Caki2 (cell line): ENCODE data around the gene DOCK1. TPM values are rescaled to one million over a fixed set of nuclear protein-coding genes. Genes with fewer than 3 reads are reported as not detected.

Experiments used
- DNase-seq: peaks from one replicate; pipeline ENCODE4 v3.0.0-alpha.2; 2015; ENCODE audit warnings: low read depth
- in situ Hi-C: cut with HindIII; loops from 2 replicates; pipeline ENCODE4 v1.10.0; 2016; ENCODE audit warnings: low sequenced_read_pairs, low pct_unique_long_range_greater_than_20kb, mixed read lengths
- total RNA-seq: library from RNA; depleted of rRNA; stranded (reverse); fragments of >200 nt; shearing (Covaris generic); gene quantifications from 2 replicates; pipeline ENCODE4 v1.2.3, GENCODE V29; 2014; ENCODE audit warnings: low replicate concordance

The DOCK1 gene
- total RNA-seq, 1 experiment from 2014 or later: 17.1 TPM

GRCh38 chr10:127386606-127387327 lies 481.5 kb downstream of the DOCK1 start:
- in situ Hi-C loops: no loop called here
- DNase-seq: no peak

DNA sequence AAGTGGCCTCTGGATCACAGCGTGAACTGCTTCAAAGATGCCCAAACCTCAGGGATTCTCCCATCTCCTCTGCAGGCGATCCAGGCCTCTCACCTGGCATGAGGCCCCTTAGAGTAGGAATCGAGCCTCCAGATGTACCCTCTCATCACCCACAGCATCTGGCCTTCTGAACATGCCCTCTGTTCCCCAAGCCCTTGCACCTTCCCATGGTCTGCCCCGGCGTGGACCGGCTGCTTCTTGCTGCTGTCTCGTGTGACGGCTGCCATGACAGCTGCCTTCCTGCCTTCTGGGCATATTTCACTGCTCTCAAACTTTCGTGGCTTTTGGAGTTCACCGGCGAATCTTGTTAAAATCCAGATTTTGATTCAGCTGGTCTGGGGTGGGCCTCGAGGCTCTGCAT lies 486.6 kb downstream of the DOCK1 start:
- DNase-seq: no peak
- in situ Hi-C loops: no loop called here

GRCh38 chr10:127392351-127393235 lies 487.4 kb downstream of the DOCK1 start:
- in situ Hi-C loops: no loop called here
- DNase-seq: no peak

DNA sequence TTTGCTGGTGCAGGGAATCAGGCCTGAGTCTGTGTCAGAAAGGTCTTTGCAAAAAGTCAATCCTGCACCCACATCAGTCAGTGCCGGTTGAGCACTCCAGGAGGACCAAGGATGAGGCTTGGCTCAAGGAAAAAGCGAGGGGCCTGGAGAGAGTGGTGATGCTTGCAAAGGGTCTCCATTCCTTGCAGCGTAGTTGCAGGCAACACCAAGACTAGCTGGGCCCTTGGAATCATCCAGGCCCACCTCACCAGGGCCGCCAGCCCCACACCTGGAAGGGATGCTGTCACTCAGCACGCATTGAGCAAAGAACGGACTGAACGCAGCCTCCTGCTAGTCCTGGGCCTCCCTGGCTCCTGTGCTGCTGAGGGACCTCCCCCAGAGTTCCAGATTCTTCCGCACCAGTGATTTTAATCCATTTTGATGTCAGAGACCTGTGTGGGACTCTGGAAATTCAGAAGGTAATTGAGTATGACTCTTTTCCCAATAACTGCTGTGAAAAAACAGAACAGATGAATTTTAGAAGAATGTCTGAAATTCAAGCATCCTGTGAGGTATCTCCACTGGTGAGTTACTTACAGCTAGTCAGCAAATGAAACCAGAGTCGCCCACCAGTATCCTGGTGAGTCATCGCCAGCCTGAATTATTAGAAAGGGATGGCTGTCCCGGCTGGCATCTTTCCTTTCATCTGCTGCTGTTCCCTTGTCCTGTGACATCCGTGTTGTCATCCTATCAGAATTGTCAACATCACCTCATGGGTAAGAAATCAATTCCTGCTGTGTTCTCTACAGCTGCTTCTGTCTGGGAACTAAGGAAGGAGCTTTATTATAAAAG lies 493.1 kb downstream of the DOCK1 start:
- DNase-seq: peak; percentile 16
- in situ Hi-C loops: no loop called here

DNA sequence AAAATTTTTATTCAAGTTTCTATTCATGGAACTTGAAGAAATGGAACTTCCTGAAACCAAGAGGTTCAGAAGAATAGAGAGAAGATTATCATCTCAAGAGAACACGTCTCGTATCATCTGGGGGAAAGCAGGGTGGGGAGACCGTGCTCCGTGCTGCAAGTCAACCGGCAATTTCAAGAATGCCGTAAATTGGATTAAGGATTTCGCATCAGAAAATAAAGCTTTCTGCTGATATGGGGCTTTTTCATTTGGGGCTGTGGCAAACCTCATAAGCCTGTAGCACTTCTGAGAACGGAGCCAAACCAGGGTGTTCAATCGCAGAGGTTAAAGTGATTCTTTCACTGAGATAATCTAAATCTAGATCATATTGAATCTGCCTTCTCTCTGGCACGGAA lies 493.7 kb downstream of the DOCK1 start:
- DNase-seq: no peak
- in situ Hi-C loops: no loop called here

- in situ Hi-C loops: no loop called here
- DNase-seq: no peak
These were observed 494.4 kb downstream of the DOCK1 start for GRCh38 chr10:127399668-127400067.

GRCh38 chr10:127400216-127400615 lies 495.0 kb downstream of the DOCK1 start:
- no peak for DNase-seq
- in situ Hi-C loops: no loop called here

DNA sequence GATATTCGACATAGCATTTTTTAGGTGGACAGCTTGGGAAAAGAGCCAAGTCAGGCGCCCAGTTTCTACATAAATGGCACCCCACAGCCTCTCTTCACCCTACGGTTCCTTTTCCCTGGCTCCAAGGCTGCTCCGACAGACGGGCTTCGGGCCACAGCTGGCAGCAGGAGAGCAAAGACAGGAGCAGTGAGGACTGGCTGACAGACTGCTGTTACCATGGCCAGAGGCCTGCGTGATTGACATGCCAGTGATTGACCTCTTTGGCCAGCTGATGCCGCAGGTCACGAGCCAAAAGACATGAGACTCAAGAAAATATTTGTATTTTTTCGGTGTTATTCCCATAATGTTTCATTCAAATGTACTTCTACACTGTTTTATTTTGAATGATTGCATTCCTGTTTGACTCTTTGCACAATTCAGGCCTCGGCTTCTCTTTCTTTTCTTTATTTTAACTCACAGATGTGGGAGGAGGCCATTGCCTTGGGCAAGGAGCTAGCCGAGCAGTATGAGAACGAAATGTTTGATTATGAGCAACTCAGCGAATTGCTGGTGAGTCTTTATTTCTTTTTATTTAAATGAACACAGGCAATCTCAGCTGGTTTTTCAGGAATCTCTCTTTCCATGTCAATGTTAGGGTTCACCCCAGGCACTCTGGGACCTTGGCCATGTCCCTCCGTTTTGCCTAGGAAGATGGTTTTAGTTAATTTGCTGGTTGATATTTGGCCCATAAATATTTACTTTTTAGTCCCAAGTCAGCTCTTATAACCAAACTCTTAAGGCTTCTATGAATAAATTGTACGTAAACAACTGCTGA lies 497.6 kb downstream of the DOCK1 start:
- in situ Hi-C loops: no loop called here
- no peak for DNase-seq

DNA sequence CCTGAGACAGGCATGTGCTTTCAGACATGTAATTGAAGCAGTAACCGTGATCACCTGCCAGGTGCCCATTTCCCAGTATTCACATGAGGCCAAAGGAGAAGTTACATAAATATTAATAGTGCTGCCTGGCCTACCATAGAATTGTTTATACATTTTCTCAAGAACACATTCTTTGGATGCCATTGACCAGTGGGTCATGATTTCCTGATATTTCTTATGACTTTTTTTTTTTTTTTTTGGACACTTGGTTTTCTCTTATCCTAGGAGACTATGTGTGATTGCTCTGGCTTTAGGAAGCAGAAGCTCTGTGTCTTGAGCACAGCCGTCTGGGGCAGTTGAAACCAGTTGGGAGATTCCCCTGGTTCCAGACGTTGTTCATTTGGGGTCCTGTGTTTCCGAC lies 500.0 kb downstream of the DOCK1 start:
- DNase-seq: peak; percentile 72

GRCh38 chr10:127406018-127406550 lies 500.9 kb downstream of the DOCK1 start:
- peak; percentile 52 for DNase-seq
- in situ Hi-C loops: no loop called here

More for the DNA sequence above, 500.0 kb downstream of the DOCK1 start:
- in situ Hi-C loops: no loop called here

- DNase-seq: no peak
- in situ Hi-C loops: no loop called here
These were observed 502.3 kb downstream of the DOCK1 start for GRCh38 chr10:127407551-127407950.

- DNase-seq: no peak
- in situ Hi-C loops: no loop called here
These were observed 503.0 kb downstream of the DOCK1 start for GRCh38 chr10:127408112-127408710.

- DNase-seq: no peak
- in situ Hi-C loops: no loop called here
These were observed 503.5 kb downstream of the DOCK1 start for GRCh38 chr10:127408733-127409132.

DNA sequence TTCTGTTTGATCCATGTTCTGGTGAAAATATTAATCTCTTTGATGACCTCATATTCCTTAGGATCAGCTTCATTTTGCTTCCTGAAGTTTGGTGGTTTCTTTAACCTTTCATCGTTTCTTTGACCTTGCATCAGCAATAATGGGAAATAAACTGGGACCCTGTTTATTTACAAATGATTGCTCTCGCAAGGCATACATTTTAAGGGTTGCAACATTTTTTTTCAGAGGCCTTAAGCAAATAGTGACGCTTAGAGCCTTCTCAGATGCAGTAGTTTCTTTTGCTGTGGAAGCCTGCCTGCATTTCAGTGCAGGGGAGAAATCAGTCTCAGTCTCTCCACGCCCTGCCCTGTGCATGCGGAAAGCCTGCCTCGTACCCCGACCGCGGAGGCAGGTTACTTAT lies 504.8 kb downstream of the DOCK1 start:
- in situ Hi-C loops: no loop called here
- no peak for DNase-seq

DNA sequence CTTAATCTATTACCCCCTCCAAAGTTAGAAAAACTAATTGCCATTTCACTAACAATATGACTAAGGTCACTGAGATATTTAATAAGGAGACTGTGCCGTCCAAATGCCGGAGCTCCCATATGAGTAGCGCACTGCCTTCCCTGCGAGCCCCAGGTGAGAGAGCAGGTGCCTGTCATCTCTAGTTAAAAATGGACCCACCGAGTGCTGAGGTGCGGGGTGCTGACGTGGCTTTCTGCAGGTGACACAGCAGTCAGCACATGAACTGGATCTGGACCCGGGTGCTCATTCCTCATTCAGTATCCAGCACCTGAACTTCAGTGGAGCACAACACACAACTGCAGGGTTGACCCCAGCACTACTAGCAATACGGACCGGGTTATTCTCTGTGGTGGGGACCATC lies 505.8 kb downstream of the DOCK1 start:
- in situ Hi-C loops: no loop called here

DNA sequence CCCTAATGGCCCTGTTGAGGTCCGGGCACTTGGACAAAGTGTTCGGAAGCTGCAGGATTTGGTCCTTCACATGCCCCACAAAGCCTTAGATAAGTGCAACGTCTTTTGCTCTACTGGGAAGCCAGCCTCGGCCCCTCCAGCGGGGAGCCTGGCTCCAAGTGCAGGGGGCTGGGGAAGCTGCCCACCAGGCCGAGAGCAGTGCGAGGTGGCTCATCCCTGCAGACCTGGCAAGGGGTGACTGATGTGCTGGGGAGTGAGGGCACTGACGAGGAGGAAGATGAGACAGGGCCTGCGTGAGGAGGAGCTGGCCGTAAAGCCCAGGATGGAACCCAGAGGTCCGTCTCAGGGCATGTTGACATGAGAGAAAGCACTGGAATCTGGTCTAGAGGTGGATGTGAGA lies 508.1 kb downstream of the DOCK1 start:
- no peak for DNase-seq
- in situ Hi-C loops: no loop called here

More for the DNA sequence above, 505.8 kb downstream of the DOCK1 start:
- DNase-seq: no peak

- in situ Hi-C loops: no loop called here
- no peak for DNase-seq
These were observed 508.8 kb downstream of the DOCK1 start for GRCh38 chr10:127414024-127414423.
